ENCODE measurements around the gene CABLES1. TPM values are rescaled to one million over a fixed set of nuclear protein-coding genes. Genes with fewer than 3 reads are reported as not detected.
"Not testable (repeated sequence)": the region's sequence is repeated elsewhere in the genome, so short reads cannot be mapped to it uniquely, and the experiment has no call there.

Gene CABLES1
- total RNA-seq, 1 donor from 2014 or later = 2.3 TPM

- peaks cover 13% of the 10 kb centered on the region for H3K36me3 Mint-ChIP-seq (ENCODE audit: low read depth)
- no peak overlapping the region for H3K27ac Mint-ChIP-seq (ENCODE audit: unreplicated experiment)
- H3K4me1 Mint-ChIP-seq = no peaks in the 10 kb centered on the region
- no peak for DNase-seq (ENCODE audit: low read depth, low spot score)
- no peaks in the 10 kb centered on the region for H3K27me3 Mint-ChIP-seq (ENCODE audit: low read depth)
- no peak overlapping the region for H3K4me3 Mint-ChIP-seq
- H3K9me3 Mint-ChIP-seq = peaks cover 11% of the 10 kb centered on the region
- TF ChIP-seq CTCF (conservative IDR thresholded peaks at IDR 0.05) = no peak
Observed at GRCh38 chr18:23266717-23267446, 131.6 kb downstream of the CABLES1 start.

- H3K27me3 Mint-ChIP-seq (ENCODE audit: low read depth) = no peaks in the 10 kb centered on the region
- H3K9me3 Mint-ChIP-seq = peaks cover 11% of the 10 kb centered on the region
- no peak overlapping the region for H3K4me3 Mint-ChIP-seq
- no peaks in the 10 kb centered on the region for H3K4me1 Mint-ChIP-seq
- peaks cover 13% of the 10 kb centered on the region for H3K36me3 Mint-ChIP-seq (ENCODE audit: low read depth)
- no peak for DNase-seq (ENCODE audit: low read depth, low spot score)
- H3K27ac Mint-ChIP-seq (ENCODE audit: unreplicated experiment) = peak overlapping the region; percentile 86
- no peak for TF ChIP-seq CTCF (conservative IDR thresholded peaks at IDR 0.05)
Observed at GRCh38 chr18:23267447-23267776, 132.1 kb downstream of the CABLES1 start.

GRCh38 chr18:23268641-23269040, 133.4 kb downstream of the CABLES1 start:
- H3K4me1 Mint-ChIP-seq = no peaks in the 10 kb centered on the region
- no peak for DNase-seq (ENCODE audit: low read depth, low spot score)
- H3K27me3 Mint-ChIP-seq (ENCODE audit: low read depth) = no peaks in the 10 kb centered on the region
- no peak overlapping the region for H3K4me3 Mint-ChIP-seq
- no peak overlapping the region for H3K27ac Mint-ChIP-seq (ENCODE audit: unreplicated experiment)
- H3K36me3 Mint-ChIP-seq (ENCODE audit: low read depth) = peaks cover 16% of the 10 kb centered on the region
- TF ChIP-seq CTCF (conservative IDR thresholded peaks at IDR 0.05) = no peak
- peaks cover 11% of the 10 kb centered on the region for H3K9me3 Mint-ChIP-seq

- not testable (repeated sequence) for H3K27me3 Mint-ChIP-seq (ENCODE audit: low read depth)
Observed at GRCh38 chr18:23269068-23269467, 133.8 kb downstream of the CABLES1 start.

GRCh38 chr18:23269928-23270327, 134.6 kb downstream of the CABLES1 start:
- Mint-ChIP-seq H3K4me1 (no peaks in the 10 kb centered on the region), H3K27ac (ENCODE audit: unreplicated experiment) (no peak overlapping the region), H3K36me3 (ENCODE audit: low read depth) (peaks cover 16% of the 10 kb centered on the region), H3K9me3 (peaks cover 11% of the 10 kb centered on the region), H3K27me3 (ENCODE audit: low read depth) (no peaks in the 10 kb centered on the region), H3K4me3 (no peak overlapping the region)
- no peak for TF ChIP-seq CTCF (conservative IDR thresholded peaks at IDR 0.05)
- no peak for DNase-seq (ENCODE audit: low read depth, low spot score)

More at GRCh38 chr18:23269068-23269467, 133.8 kb downstream of the CABLES1 start:
- Mint-ChIP-seq H3K36me3 (ENCODE audit: low read depth) (peaks cover 16% of the 10 kb centered on the region), H3K9me3 (peaks cover 11% of the 10 kb centered on the region)
- H3K27ac Mint-ChIP-seq (ENCODE audit: unreplicated experiment); H3K4me3 Mint-ChIP-seq; DNase-seq (ENCODE audit: low read depth, low spot score); H3K4me1 Mint-ChIP-seq: not testable (repeated sequence)

- peaks cover 4% of the 10 kb centered on the region for H3K4me1 Mint-ChIP-seq
- H3K27ac Mint-ChIP-seq (ENCODE audit: unreplicated experiment) = no peak overlapping the region
- peaks cover 16% of the 10 kb centered on the region for H3K36me3 Mint-ChIP-seq (ENCODE audit: low read depth)
- no peak for TF ChIP-seq CTCF (conservative IDR thresholded peaks at IDR 0.05)
- no peak for DNase-seq (ENCODE audit: low read depth, low spot score)
- no peaks in the 10 kb centered on the region for H3K27me3 Mint-ChIP-seq (ENCODE audit: low read depth)
- H3K4me3 Mint-ChIP-seq = no peak overlapping the region
- peaks cover 14% of the 10 kb centered on the region for H3K9me3 Mint-ChIP-seq
Observed at GRCh38 chr18:23270986-23271680, 135.8 kb downstream of the CABLES1 start.

All from neural crest cell (in vitro differentiated cells).